Measurements from ENCODE around the gene SLC30A1. TPM values are rescaled to one million over a fixed set of nuclear protein-coding genes. Genes with fewer than 3 reads are reported as not detected.
A peak's percentile ranks its signal among the peaks of the same experiment; 100 is the strongest.
"Not testable (repeated sequence)": the region's sequence is repeated elsewhere in the genome, so short reads cannot be mapped to it uniquely, and the experiment has no call there.

The SLC30A1 gene
- total and polyA plus RNA-seq, 8 donors, result 12.5 to 37.7 (median 16.1) TPM

DNA sequence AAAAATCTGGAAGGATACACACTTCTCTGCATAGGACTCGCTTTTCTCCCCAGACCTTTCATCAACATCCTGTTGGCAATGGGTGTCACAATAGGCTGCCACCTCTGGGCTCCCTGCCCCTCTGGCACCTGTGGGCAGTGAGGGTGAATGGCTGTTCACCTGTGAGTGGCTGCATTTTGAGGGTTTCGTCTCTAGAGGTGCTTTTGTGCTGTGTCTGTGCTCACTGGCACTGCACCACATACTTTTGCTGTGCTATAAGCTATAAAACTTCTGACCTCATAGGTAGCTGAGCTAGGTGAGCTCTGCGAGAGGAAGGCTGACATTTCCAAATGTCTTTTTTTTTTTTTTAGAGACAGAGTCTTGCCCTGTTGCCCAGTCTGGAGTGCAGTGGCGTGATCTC is 35.9 kb downstream of the SLC30A1 start:
- ATAC-seq, result no peak
- H3K27ac ChIP-seq, result no peak overlapping the region

DNA sequence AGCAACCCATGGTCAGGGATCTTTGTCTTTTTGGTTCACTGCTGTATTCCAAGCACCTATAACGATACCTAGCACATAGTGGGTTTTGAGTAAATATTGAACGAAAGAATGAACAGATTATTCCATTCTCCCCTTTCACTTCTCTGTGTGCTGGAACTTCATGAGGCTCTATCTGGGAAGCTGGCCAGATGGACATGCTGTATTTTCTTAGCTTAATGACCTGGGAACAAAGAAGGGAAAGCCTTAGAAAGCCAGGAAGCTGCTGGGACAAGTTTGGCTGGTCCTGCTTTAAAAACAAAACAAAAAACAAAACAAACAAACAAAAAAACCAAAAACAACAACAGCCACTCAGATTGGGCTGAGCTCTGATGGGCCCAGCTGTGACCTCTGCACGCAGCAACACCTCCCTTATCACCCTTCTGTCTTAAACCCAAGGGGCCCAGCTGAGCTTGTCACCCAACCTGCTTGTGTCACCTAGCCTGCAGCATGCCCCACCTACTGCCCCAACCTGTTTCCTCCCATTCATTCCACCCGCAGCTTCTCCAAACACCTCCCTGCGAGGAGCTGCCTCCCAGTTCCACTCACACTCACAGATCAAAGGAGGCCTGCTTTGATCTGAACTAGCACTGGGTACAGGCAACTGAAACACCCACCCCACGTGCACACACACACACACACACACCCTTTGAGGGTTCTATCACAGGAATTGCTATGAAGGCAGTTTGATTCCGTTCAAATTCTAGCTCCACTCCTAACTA is 37.1 kb downstream of the SLC30A1 start:
- peaks cover 0 to 3% of the 10 kb centered on the region in 2 donors for H3K4me1 ChIP-seq
- no peaks in the 10 kb centered on the region for H3K9me3 ChIP-seq
- TF ChIP-seq, protein P1, sequence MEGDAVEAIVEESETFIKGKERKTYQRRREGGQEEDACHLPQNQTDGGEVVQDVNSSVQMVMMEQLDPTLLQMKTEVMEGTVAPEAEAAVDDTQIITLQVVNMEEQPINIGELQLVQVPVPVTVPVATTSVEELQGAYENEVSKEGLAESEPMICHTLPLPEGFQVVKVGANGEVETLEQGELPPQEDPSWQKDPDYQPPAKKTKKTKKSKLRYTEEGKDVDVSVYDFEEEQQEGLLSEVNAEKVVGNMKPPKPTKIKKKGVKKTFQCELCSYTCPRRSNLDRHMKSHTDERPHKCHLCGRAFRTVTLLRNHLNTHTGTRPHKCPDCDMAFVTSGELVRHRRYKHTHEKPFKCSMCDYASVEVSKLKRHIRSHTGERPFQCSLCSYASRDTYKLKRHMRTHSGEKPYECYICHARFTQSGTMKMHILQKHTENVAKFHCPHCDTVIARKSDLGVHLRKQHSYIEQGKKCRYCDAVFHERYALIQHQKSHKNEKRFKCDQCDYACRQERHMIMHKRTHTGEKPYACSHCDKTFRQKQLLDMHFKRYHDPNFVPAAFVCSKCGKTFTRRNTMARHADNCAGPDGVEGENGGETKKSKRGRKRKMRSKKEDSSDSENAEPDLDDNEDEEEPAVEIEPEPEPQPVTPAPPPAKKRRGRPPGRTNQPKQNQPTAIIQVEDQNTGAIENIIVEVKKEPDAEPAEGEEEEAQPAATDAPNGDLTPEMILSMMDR (IDR thresholded peaks at IDR 0.05), result no peak
- H3K36me3 ChIP-seq, result no peaks in the 10 kb centered on the region
- no peak overlapping the region for H3K27ac ChIP-seq
- intact Hi-C loops (cut with DNase I), result no loop called here
- peak in 2 of 4 donors; percentile 55 to 72 for DNase-seq
- ATAC-seq, result no peak
- no peak overlapping the region for H3K4me3 ChIP-seq
- H3K27me3 ChIP-seq, result no peaks in the 10 kb centered on the region

More for the DNA sequence above, 35.9 kb downstream of the SLC30A1 start:
- DNase-seq, result no peak
- Histone ChIP-seq H3K27me3 (no peaks in the 10 kb centered on the region), H3K4me1 (peaks cover 0 to 3% of the 10 kb centered on the region in 2 donors), H3K36me3 (no peaks in the 10 kb centered on the region), H3K4me3 (no peak overlapping the region), H3K9me3 (no peaks in the 10 kb centered on the region)
- TF ChIP-seq, protein P1 (IDR thresholded peaks at IDR 0.05), result no peak
- intact Hi-C loops (cut with DNase I), result no loop called here

DNA sequence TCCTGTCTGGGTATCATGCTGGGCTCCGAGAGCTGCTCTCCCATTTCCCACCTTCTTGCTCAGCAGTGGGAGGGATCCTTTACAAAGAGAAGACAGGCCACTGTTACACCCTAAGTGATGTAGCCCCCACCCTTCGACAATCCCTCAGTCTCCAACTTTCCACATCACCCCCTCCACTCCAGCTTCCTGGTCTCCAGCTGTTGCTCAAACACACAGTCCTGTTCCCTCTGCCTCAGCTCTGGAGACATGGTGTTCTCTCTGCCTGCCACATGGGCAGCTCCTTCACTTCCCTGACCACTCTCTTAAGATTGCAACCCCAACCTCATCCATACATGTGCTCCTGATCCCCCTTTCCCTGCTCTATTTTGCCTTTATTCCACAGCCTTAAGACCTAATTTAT is 37.7 kb downstream of the SLC30A1 start:
- Histone ChIP-seq H3K4me1 (peaks cover 0 to 3% of the 10 kb centered on the region in 2 donors), H3K36me3 (no peaks in the 10 kb centered on the region), H3K27ac (no peak overlapping the region), H3K4me3 (no peak overlapping the region), H3K27me3 (no peaks in the 10 kb centered on the region), H3K9me3 (no peaks in the 10 kb centered on the region)
- no peak for ATAC-seq
- TF ChIP-seq, protein P1 (IDR thresholded peaks at IDR 0.05), result no peak
- DNase-seq, result no peak
- intact Hi-C loops (cut with DNase I), result no loop called here

DNA sequence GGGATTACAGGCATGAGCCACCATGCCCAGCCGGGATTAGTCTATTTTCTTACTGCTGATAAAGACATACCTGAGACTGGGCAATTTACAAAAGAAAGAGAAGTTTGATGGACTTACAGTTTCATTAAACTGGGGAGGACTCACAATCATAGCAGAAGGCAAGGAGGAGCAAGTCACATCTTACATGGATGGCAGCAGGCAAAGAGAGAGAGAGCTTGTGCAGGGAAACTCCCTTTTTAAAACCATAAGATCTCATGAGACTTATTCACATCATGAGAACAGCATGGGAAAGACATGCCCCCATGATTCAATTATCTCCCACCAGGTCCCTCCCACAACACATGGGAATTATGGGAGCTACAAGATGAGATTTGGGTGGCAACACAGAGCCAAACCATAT is 38.1 kb downstream of the SLC30A1 start:
- H3K27ac ChIP-seq; H3K4me1 ChIP-seq; H3K36me3 ChIP-seq; DNase-seq; intact Hi-C loops (cut with DNase I); H3K27me3 ChIP-seq; H3K4me3 ChIP-seq; H3K9me3 ChIP-seq; ATAC-seq: not testable (repeated sequence)

DNA sequence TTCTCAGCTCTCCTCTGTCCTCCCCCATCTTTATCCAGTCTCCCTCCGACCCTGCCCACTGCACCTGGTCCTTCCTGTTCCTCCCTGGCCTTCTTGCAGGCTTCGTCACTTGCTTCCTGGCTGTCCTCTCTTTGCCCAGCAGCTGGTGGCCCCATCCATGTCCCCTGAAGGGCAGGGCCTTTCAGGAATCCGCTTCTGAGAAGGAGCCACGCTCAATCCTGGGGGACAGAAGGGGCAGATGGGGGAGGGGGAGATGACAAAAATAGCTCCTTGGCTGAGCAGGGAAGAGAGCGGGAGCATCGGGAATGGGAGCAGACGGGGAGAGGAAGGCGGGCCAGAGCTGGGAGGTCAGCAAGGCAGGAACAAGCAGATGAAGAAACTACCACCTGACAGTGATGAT is 40.7 kb downstream of the SLC30A1 start:
- Histone ChIP-seq H3K27me3 (no peaks in the 10 kb centered on the region), H3K36me3 (no peaks in the 10 kb centered on the region), H3K4me1 (peaks cover 0 to 3% of the 10 kb centered on the region in 2 donors), H3K9me3 (no peaks in the 10 kb centered on the region), H3K27ac (no peak overlapping the region), H3K4me3 (no peak overlapping the region)
- TF ChIP-seq, protein P1 (IDR thresholded peaks at IDR 0.05), result no peak
- intact Hi-C loops (cut with DNase I), result no loop called here
- ATAC-seq (no peak), DNase-seq (no peak)

DNA sequence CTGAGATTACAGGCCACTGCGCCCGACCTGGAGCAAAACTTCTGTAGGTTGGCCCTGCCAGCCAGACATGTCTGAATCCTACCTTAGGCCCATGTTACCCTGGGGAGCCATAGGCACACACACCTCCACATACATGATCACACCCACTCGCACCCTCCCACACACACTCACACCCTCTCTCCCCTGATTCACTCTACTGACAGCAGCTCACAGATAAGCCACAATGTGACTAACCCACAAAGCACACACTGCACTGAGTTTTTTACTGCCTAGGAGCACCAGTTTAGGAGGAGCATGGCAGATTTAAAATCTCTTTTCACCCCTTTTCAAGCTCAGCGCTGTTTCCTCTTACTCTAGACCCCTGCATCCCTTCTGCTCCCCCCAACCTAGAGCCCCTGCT is 41.7 kb downstream of the SLC30A1 start:
- Histone ChIP-seq H3K4me1 (peaks cover 0 to 3% of the 10 kb centered on the region in 2 donors), H3K9me3 (no peaks in the 10 kb centered on the region), H3K4me3 (no peak overlapping the region), H3K27me3 (no peaks in the 10 kb centered on the region), H3K27ac (no peak overlapping the region), H3K36me3 (no peaks in the 10 kb centered on the region)
- ATAC-seq (no peak), DNase-seq (no peak)
- intact Hi-C loops (cut with DNase I), result no loop called here
- TF ChIP-seq, protein P1 (IDR thresholded peaks at IDR 0.05), result no peak
